Neural crest cell (in vitro differentiated cells): ENCODE measurements around the gene KIRREL1. TPM values are rescaled to one million over a fixed set of nuclear protein-coding genes. Genes with fewer than 3 reads are reported as not detected.
A peak's percentile ranks its signal among the peaks of the same experiment; 100 is the strongest.

ENCODE experiments used
- DNase-seq: peaks from one replicate; pipeline ENCODE4 v3.0.0; 2021; ENCODE audit warnings: low read depth, mixed read lengths, low spot score
- H3K27ac Mint-ChIP-seq: one replicate; pipeline ENCODE4 v1.8.0; 2021; ENCODE audit warnings: mild to moderate bottlenecking, mixed read lengths; ENCODE audit not compliant: unreplicated experiment
- H3K27me3 Mint-ChIP-seq: 2 replicates; pipeline ENCODE4 v1.8.0; 2021; ENCODE audit warnings: low read depth, mild to moderate bottlenecking, mixed read lengths
- H3K36me3 Mint-ChIP-seq: 2 replicates; pipeline ENCODE4 v1.8.0; 2021; ENCODE audit warnings: low read depth, mild to moderate bottlenecking, mixed read lengths
- H3K4me1 Mint-ChIP-seq: 2 replicates; pipeline ENCODE4 v1.8.0; 2021; ENCODE audit warnings: mixed read lengths
- H3K4me3 Mint-ChIP-seq: one replicate; pipeline ENCODE4 v1.8.0; 2021; ENCODE audit warnings: mild to moderate bottlenecking, mixed read lengths
- H3K9me3 Mint-ChIP-seq: 2 replicates; pipeline ENCODE4 v1.8.0; 2021; ENCODE audit warnings: mixed read lengths
- CTCF ChIP-seq: fragments of 200-600 bp; sonication (generic); conservative IDR thresholded peaks from 2 replicates; pipeline ENCODE4 v1.5.0; 2021; ENCODE audit warnings: antibody characterized with exemption, mild to moderate bottlenecking
- total RNA-seq: library from RNA; stranded (reverse); gene quantifications from 2 replicates; pipeline ENCODE4 v1.2.1, GENCODE V29; 2021

Gene KIRREL1
- total RNA-seq, 1 donor from 2014 or later = 64.9 TPM

GRCh38 chr1:157960773-157961172, 32.7 kb upstream of the KIRREL1 start:
- peaks cover 57% of the 10 kb centered on the region for H3K27me3 Mint-ChIP-seq

GRCh38 chr1:157961805-157962762, 31.4 kb upstream of the KIRREL1 start:
- H3K36me3 Mint-ChIP-seq = no peaks in the 10 kb centered on the region
- H3K4me1 Mint-ChIP-seq = peaks cover 5% of the 10 kb centered on the region
- no peak for DNase-seq
- H3K27ac Mint-ChIP-seq = no peak overlapping the region
- H3K9me3 Mint-ChIP-seq = no peaks in the 10 kb centered on the region
- peaks cover 52% of the 10 kb centered on the region for H3K27me3 Mint-ChIP-seq
- TF ChIP-seq CTCF = no peak
- no peak overlapping the region for H3K4me3 Mint-ChIP-seq

More at GRCh38 chr1:157960773-157961172, 32.7 kb upstream of the KIRREL1 start:
- H3K36me3 Mint-ChIP-seq = no peaks in the 10 kb centered on the region
- H3K27ac Mint-ChIP-seq = no peak overlapping the region
- H3K4me1 Mint-ChIP-seq = peaks cover 5% of the 10 kb centered on the region
- no peak for TF ChIP-seq CTCF
- no peaks in the 10 kb centered on the region for H3K9me3 Mint-ChIP-seq
- H3K4me3 Mint-ChIP-seq = no peak overlapping the region
- DNase-seq = no peak

- Mint-ChIP-seq H3K4me1 (peaks cover 9% of the 10 kb centered on the region), H3K9me3 (no peaks in the 10 kb centered on the region), H3K27ac (no peak overlapping the region), H3K36me3 (no peaks in the 10 kb centered on the region), H3K27me3 (peaks cover 39% of the 10 kb centered on the region), H3K4me3 (no peak overlapping the region)
- TF ChIP-seq CTCF = peak; percentile 99
- DNase-seq = peak; percentile 79
Observed at GRCh38 chr1:157963713-157964112, 29.7 kb upstream of the KIRREL1 start.

- Mint-ChIP-seq H3K27ac (no peak overlapping the region), H3K4me1 (peaks cover 14% of the 10 kb centered on the region), H3K27me3 (peaks cover 22% of the 10 kb centered on the region), H3K9me3 (no peaks in the 10 kb centered on the region), H3K4me3 (no peak overlapping the region), H3K36me3 (no peaks in the 10 kb centered on the region)
- no peak for TF ChIP-seq CTCF
- DNase-seq = no peak
Observed at GRCh38 chr1:157965584-157965983, 27.9 kb upstream of the KIRREL1 start.

- Mint-ChIP-seq H3K27ac (no peak overlapping the region), H3K27me3 (peaks cover 17% of the 10 kb centered on the region), H3K4me3 (no peak overlapping the region), H3K9me3 (no peaks in the 10 kb centered on the region), H3K36me3 (no peaks in the 10 kb centered on the region), H3K4me1 (peaks cover 14% of the 10 kb centered on the region)
- DNase-seq = no peak
- no peak for TF ChIP-seq CTCF
Observed at GRCh38 chr1:157966031-157966537, 27.4 kb upstream of the KIRREL1 start.
